DOHH2 (cell line): ENCODE measurements around the gene PRL.

ENCODE experiments used
- H3F3A ChIP-seq: fragments of 200-600 bp; sonication (generic), shearing (Covaris generic); 2 replicates; pipeline ENCODE4 v1.6.0; 2016; ENCODE audit warnings: antibody characterized with exemption, mild to moderate bottlenecking; ENCODE audit not compliant: control insufficient read depth, insufficient read depth
- H3K27ac ChIP-seq: fragments of 200-600 bp; sonication (generic); 2 replicates; pipeline ENCODE4 v1.5.1; 2014; ENCODE audit warnings: low read depth, mild to moderate bottlenecking, low read length, moderate library complexity
- H3K27me3 ChIP-seq: fragments of 200-600 bp; sonication (generic); 2 replicates; pipeline ENCODE4 v1.6.1; 2014; ENCODE audit warnings: mild to moderate bottlenecking, low read length, mixed read lengths; ENCODE audit not compliant: control insufficient read depth
- H3K36me3 ChIP-seq: fragments of 200-600 bp; sonication (generic); 2 replicates; pipeline ENCODE4 v1.6.1; 2014; ENCODE audit warnings: mild to moderate bottlenecking, low read length, moderate library complexity, mixed read lengths; ENCODE audit not compliant: control insufficient read depth
- H3K4me1 ChIP-seq: fragments of 200-600 bp; sonication (generic); 2 replicates; pipeline ENCODE4 v1.6.1; 2014; ENCODE audit warnings: mild to moderate bottlenecking, low read length, mixed read lengths; ENCODE audit not compliant: control insufficient read depth
- H3K4me2 ChIP-seq: fragments of 200-600 bp; sonication (generic); 2 replicates; pipeline ENCODE4 v1.6.0; 2014; ENCODE audit warnings: mild to moderate bottlenecking, low read length, moderate library complexity
- H3K4me3 ChIP-seq: fragments of 200-600 bp; sonication (generic); 2 replicates; pipeline ENCODE4 v1.5.1; 2014; ENCODE audit warnings: mild to moderate bottlenecking, low read length, mixed read lengths
- H3K79me2 ChIP-seq: fragments of 200-600 bp; sonication (generic); 2 replicates; pipeline ENCODE4 v1.6.1; 2014; ENCODE audit warnings: mild to moderate bottlenecking, low read length, mixed read lengths; ENCODE audit not compliant: control insufficient read depth
- H3K9me2 ChIP-seq: fragments of 200-600 bp; sonication (generic); replicated peaks from 2 replicates; pipeline ENCODE4 v1.6.1; 2014; ENCODE audit warnings: mild to moderate bottlenecking, low read length, mixed read lengths; ENCODE audit not compliant: control insufficient read depth
- H3K9me3 ChIP-seq: fragments of 200-600 bp; sonication (generic); 2 replicates; pipeline ENCODE4 v1.6.1; 2014; ENCODE audit warnings: antibody characterized with exemption, low read length, mixed read lengths; ENCODE audit not compliant: control insufficient read depth, insufficient read depth
- H4K20me1 ChIP-seq: fragments of 200-600 bp; sonication (generic); 2 replicates; pipeline ENCODE4 v1.6.0; 2014; ENCODE audit warnings: low read depth, mild to moderate bottlenecking, antibody characterized with exemption, low read length, moderate library complexity; ENCODE audit not compliant: control insufficient read depth, insufficient read depth
- CTCF ChIP-seq: fragments of 200-600 bp; sonication (generic); IDR thresholded peaks from one replicate; pipeline ENCODE4 v1.5.1; 2014; ENCODE audit warnings: antibody characterized with exemption, mild to moderate bottlenecking, low read depth, low read length; ENCODE audit not compliant: poor library complexity, severe bottlenecking
- EZH2phosphoT487 ChIP-seq: fragments of 200-600 bp; sonication (generic); IDR thresholded peaks from 2 replicates; pipeline ENCODE4 v1.6.1; 2017; ENCODE audit warnings: borderline replicate concordance, mild to moderate bottlenecking, antibody characterized with exemption, low read length, moderate library complexity, mixed read lengths

Gene PRL

GRCh38 chr6:22296067-22296466 is 769 bp downstream of the PRL start:
- H3K27me3 ChIP-seq: no peaks in the 10 kb centered on the region

GRCh38 chr6:22295145-22295544 is 1.7 kb downstream of the PRL start:
- Histone ChIP-seq H3K9me3 (no peaks in the 10 kb centered on the region), H3K27ac (no peak overlapping the region), H3K4me3 (no peak overlapping the region), H3K4me1 (no peaks in the 10 kb centered on the region), H3K27me3 (no peaks in the 10 kb centered on the region), H3K4me2 (no peak overlapping the region), H3F3A (no peaks in the 10 kb centered on the region), H4K20me1 (no peaks in the 10 kb centered on the region), H3K36me3 (no peaks in the 10 kb centered on the region), H3K9me2 (no peaks in the 10 kb centered on the region), H3K79me2 (no peaks in the 10 kb centered on the region)
- no peak for TF ChIP-seq CTCF
- no peak for TF ChIP-seq EZH2phosphoT487

More at GRCh38 chr6:22296067-22296466, 769 bp downstream of the PRL start:
- H3K36me3 ChIP-seq: no peaks in the 10 kb centered on the region
- no peak overlapping the region for H3K27ac ChIP-seq
- H3F3A ChIP-seq: no peaks in the 10 kb centered on the region
- H3K4me3 ChIP-seq: no peak overlapping the region
- H3K9me2 ChIP-seq: no peaks in the 10 kb centered on the region
- H3K4me1 ChIP-seq: no peaks in the 10 kb centered on the region
- no peaks in the 10 kb centered on the region for H3K79me2 ChIP-seq
- no peak for TF ChIP-seq CTCF
- H4K20me1 ChIP-seq: no peaks in the 10 kb centered on the region
- no peak overlapping the region for H3K4me2 ChIP-seq
- no peaks in the 10 kb centered on the region for H3K9me3 ChIP-seq

DNA sequence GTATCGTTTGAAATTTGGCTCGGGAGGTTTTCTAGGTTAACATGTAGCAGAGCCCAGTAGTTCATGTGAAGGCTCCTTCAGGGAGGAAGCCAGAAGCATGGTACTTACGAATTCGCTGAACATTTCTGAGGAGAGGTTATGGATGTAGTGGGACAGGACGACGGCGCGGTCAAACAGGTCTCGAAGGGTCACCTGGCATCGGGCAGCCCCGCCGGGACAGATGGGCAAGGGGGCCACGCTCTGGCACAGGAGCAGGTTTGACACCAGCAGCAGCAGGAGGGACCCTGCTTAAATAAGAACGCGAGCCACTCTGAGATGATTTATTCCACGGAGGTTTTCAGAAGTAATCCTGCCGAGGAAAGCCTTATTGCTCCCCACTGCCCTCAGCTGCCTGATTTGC is 2.5 kb downstream of the PRL start:
- no peak overlapping the region for H3K4me2 ChIP-seq
- H3K79me2 ChIP-seq: no peaks in the 10 kb centered on the region
- H3K9me3 ChIP-seq: no peaks in the 10 kb centered on the region
- H4K20me1 ChIP-seq: no peaks in the 10 kb centered on the region
- H3K27me3 ChIP-seq: no peaks in the 10 kb centered on the region
- no peak overlapping the region for H3K27ac ChIP-seq
- H3K9me2 ChIP-seq: no peaks in the 10 kb centered on the region
- H3F3A ChIP-seq: no peaks in the 10 kb centered on the region
- H3K4me3 ChIP-seq: no peak overlapping the region
- TF ChIP-seq CTCF (no peak), EZH2phosphoT487 (no peak)
- H3K4me1 ChIP-seq: no peaks in the 10 kb centered on the region
- no peaks in the 10 kb centered on the region for H3K36me3 ChIP-seq

DNA sequence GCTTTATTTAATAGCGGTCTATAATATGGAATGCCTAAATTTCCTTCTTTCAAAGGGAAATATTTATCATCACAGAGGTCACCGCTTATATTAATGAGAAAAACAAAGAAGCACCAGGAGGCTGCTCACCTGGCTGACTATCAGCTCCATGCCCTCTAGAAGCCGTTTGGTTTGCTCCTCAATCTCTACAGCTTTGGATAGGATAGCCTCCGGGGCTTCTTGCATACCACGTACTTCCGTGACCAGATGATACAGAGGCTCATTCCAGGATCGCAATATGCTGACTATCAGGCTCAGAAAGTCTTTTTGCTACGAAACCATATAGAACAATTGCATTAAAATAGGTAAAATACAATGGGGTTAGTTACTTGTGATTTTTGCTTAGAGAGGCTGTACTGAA is 6.8 kb downstream of the PRL start:
- Histone ChIP-seq H3K27me3 (no peaks in the 10 kb centered on the region), H3K27ac (no peak overlapping the region), H3F3A (no peaks in the 10 kb centered on the region), H3K36me3 (no peaks in the 10 kb centered on the region), H3K9me3 (no peaks in the 10 kb centered on the region), H3K9me2 (no peaks in the 10 kb centered on the region), H3K4me2 (no peak overlapping the region), H3K79me2 (no peaks in the 10 kb centered on the region), H3K4me3 (no peak overlapping the region), H3K4me1 (no peaks in the 10 kb centered on the region), H4K20me1 (no peaks in the 10 kb centered on the region)
- TF ChIP-seq CTCF: no peak
